GM18951 (cell line): ENCODE measurements around the gene CREM.

Source experiments
- POLR2A ChIP-seq: IDR thresholded peaks from 4 replicates; pipeline ENCODE4 v1.6.1; 2011; ENCODE audit warnings: mild to moderate bottlenecking; ENCODE audit not compliant: insufficient read length, insufficient read depth; ENCODE audit errors: extremely low read depth
- in situ Hi-C: fragments of 300-500 bp; cut with MboI; formaldehyde crosslinking; loops from one replicate; pipeline ENCODE4 v1.12.0; 2022; ENCODE audit warnings: low sequenced_read_pairs, mixed read lengths, inconsistent platforms; ENCODE audit not compliant: unreplicated experiment

Gene CREM

GRCh38 chr10:35188954-35189353 is 62.3 kb downstream of the CREM start:
- in situ Hi-C loops: no loop called here
- TF ChIP-seq POLR2A: no peak

GRCh38 chr10:35191523-35191922 is 64.9 kb downstream of the CREM start:
- in situ Hi-C loops: no loop called here
- no peak for TF ChIP-seq POLR2A

DNA sequence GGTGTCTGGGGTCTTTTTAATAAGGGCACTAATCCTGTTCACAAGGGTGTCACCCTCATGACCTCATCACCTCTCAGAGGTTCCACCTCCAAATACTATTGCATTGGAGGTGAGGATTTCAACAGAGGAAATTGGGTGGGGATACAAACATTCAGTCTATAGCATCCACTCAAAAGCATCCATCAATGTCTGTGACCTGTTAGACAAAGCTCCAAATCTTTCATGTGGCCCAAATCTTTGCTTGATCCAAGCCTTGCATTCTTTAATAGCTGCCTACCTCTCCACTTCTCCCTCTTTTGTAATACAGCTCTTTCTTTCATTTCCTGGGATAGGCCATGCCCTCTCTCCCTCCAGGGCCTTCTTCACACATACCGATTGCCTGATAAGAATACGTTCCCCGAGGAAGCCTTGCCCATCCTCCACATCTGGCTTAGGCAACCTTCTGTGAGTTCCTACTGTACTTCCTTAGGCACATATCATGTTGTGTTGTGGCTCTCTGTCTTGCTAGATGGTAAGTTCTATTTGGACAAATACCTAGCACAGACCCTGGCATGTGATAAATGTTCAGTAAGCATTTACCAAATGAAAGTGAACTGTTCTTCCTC is 66.1 kb downstream of the CREM start:
- no peak for TF ChIP-seq POLR2A
- in situ Hi-C loops: no loop called here

- in situ Hi-C loops: no loop called here
- no peak for TF ChIP-seq POLR2A
Observed at GRCh38 chr10:35194471-35194870, 67.8 kb downstream of the CREM start.

DNA sequence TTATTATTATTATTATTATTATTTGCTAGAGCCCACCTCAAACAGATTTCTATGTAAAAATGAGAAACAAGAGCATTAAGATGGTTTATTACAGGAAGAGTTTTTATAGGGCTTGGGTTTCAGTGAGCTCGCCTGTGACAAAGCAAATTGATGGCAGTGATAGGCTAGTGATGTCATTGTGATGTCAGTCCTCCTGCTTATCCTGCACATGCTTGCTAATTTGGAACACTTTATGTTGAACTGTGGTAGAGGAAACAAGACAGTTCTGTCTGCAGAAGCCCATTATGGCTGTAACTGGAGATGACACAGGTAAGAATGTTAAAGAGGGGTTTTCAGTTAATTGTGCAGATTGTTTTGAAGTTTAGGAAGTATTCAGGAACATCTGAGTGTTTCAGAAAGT is 68.3 kb downstream of the CREM start:
- no peak for TF ChIP-seq POLR2A
- in situ Hi-C loops: no loop called here

DNA sequence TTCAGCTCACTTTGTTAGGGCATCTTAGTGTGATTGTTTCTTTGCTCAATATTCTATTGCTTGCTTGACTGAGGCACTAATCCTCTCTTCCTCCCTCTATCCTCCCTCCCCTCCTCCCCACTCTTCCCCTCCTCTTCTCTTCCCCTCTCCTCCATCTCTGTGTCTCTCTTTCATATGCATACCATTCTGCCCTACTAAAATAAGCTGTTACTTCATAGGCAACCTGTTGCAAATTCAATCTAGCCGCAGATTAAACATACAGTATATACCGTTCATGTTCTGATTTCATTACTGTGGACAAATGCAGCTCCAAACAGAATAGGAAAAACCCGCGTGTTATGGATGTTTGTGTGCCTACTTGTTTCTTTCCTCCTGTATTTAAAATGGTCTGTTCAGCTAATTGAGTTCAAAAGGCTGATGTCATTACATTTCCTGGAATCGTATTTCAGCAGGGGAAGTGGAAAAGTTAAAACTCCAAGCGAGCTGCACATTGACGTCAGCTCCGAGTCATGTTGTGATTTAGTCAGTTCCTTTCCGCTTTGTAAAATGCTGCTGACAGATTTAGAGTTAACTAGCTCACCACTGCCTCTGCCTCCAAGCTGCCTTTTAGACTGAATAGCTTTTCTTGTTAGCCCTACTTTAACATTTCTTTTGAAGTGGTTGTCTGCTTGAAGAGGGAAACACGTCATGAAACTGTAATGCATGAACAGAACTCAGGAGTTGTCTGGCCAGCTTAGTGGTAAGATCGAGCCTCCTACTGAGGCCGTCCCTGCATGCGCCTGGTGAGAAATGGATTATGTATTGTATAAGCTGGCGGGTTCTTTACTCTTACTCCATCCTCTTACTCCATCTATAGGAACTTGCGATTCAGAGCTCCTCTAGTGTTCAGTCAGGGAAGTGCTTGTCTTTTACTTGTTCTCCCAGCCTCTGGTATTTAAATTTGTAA is 69.0 kb downstream of the CREM start:
- TF ChIP-seq POLR2A: no peak
- in situ Hi-C loops: no loop called here

- no peak for TF ChIP-seq POLR2A
- in situ Hi-C loops: no loop called here
Observed at GRCh38 chr10:35200487-35200886, 73.8 kb downstream of the CREM start.

- in situ Hi-C loops: no loop called here
- TF ChIP-seq POLR2A: no peak
Observed at GRCh38 chr10:35201234-35201633, 74.6 kb downstream of the CREM start.

DNA sequence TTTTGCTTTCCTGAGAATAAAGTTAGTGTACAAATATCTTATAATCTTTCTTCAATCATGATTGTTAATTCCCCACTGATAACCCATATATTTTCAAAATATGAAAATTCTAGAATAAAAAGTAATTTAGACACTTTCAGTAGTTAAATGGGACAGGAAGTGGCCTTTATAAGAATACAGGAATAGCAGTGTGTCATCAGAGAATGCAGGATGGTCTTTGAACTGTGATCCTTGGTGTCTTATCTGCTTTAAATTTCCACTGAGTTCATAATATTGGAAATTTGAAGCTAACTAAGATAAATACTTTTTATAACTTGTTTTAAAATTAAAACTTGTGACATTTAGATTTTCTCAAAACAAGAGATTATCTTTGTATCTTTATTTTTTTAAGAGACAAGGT is 75.4 kb downstream of the CREM start:
- no peak for TF ChIP-seq POLR2A
- in situ Hi-C loops: no loop called here

GRCh38 chr10:35203745-35204144 is 77.1 kb downstream of the CREM start:
- TF ChIP-seq POLR2A: no peak

DNA sequence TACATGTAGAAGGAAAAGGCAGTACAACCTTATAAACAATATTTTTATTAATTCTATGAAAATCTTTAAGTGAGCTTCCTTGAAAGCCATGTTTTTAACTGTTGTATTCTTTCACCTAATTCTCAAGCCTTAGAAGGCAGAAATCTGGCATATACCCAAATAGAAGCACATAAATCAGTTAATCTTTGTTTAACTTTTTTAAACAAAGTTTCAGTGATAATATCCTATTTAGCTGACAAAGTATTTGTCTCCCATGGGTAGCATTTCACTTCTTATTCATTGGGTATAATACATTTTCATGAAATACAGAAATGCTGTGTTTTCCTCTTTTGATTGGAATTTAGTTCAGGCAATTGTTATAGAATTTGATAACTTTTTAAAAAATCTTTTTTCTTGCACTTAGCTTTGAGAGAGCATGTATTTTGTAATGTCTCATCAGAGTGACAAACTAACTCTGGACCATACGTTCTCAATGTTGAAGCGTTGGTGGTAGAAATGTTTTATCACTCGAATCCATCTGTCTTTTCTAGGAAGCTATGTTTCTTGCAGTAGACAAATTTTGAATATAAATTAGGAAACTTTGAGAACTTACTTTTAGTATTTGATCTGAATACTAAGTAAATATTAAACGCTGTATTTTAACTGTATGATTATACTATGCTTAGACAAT is 78.1 kb downstream of the CREM start:
- in situ Hi-C loops: no loop called here

More at GRCh38 chr10:35203745-35204144, 77.1 kb downstream of the CREM start:
- in situ Hi-C loops: no loop called here

DNA sequence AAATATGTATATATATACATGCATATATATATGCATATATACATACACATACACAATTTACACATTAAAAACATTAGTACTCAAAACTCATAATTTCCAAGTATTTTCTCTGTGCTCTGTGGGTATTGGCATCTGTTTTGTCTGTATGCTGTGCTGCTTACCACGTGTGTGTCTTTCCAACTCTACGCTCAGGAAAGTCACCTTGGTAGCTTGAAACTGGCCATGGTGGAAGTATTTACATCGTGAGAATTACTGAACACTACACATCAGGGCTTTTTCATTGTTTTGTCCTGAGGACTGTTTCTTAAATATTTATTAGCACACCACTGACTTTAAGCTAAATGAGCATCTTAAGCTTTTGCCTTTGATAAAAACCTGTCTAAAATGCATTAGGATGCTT is 79.6 kb downstream of the CREM start:
- TF ChIP-seq POLR2A: no peak
- in situ Hi-C loops: no loop called here

More for the DNA sequence above, 78.1 kb downstream of the CREM start:
- TF ChIP-seq POLR2A: no peak

DNA sequence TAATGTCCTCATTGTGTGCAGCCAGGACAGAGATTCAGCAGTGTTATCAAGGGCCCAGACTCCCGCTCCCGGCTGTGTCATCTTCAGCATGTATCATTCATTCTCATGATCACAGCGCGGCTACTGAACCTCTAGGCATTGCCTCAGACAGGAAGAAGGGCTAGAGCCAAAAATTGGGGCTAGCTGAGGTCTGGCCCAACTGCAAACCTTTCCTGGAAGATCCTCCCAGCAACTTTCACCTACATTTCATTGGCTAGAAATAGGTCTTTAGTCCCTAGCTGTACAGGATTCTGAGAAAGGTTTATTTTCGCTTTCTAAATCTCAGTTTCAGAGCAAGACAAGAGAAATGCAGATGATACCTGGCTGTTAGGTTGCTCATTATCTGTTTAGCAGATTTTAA is 81.9 kb downstream of the CREM start:
- no peak for TF ChIP-seq POLR2A
- in situ Hi-C loops: no loop called here

GRCh38 chr10:35208949-35209613 is 82.4 kb downstream of the CREM start:
- in situ Hi-C loops: no loop called here
- TF ChIP-seq POLR2A: no peak
